ACHN (cell line): ENCODE measurements around the gene CCDC192.

Experiments
- DNase-seq: peaks from one replicate; pipeline ENCODE4 v3.0.0-alpha.2; 2015
- in situ Hi-C: cut with HindIII; loops from 2 replicates; pipeline ENCODE4 v1.10.0; 2017; ENCODE audit warnings: low sequenced_read_pairs, low pct_ligation_motif_present, low pct_unique_long_range_greater_than_20kb

The CCDC192 gene

DNA sequence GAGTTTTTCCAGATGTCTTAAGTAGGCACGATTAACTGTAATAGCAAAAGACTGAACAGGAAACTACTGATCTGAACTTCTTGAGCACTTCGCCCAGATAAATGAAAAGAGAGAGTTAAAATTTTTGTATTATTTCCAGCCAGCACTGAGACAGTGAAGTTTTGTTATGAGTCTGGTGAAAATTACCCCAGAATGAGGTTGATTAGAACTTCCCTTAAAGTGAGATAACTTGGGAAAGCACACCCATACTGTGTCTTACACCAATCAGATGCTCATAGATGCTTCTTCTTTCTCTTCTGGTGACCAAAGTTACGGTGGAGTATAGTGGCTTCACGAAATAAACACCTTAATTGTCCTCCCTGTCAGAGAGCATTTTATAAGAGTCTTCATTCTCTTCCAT is 248.6 kb downstream of the CCDC192 start:
- in situ Hi-C loops = no loop called here

DNA sequence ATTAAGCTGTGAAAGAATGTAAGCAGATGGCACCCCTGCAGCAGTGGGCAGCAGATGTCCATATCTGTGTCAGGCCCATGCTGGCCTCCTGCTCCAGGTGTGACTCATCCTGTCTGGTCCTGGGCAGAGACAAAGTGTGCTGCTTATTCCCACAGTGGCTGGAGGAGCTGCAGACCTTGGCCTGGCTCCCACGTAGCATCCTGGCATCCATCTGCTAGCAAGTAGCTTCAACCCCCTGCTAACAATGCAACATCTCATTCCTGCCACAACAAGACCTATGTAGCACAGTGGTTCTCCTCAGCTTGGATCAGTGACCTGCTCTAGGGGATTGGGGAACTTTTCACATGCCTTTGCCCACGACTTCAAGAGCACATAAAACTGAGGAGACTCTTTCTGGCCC is 254.0 kb downstream of the CCDC192 start:
- in situ Hi-C loops = no loop called here
- peak; percentile 16 for DNase-seq

More for the DNA sequence above, 248.6 kb downstream of the CCDC192 start:
- DNase-seq = no peak

GRCh38 chr5:127957701-127958239 is 254.6 kb downstream of the CCDC192 start:
- in situ Hi-C loops = no loop called here
- no peak for DNase-seq

- in situ Hi-C loops = no loop called here
- DNase-seq = no peak
Measured at GRCh38 chr5:127958421-127959011, 255.3 kb downstream of the CCDC192 start.

GRCh38 chr5:127959152-127959764 is 256.1 kb downstream of the CCDC192 start:
- peak; percentile 68 for DNase-seq

GRCh38 chr5:127960270-127960691 is 257.1 kb downstream of the CCDC192 start:
- no peak for DNase-seq
- in situ Hi-C loops = no loop called here

More at GRCh38 chr5:127959152-127959764, 256.1 kb downstream of the CCDC192 start:
- in situ Hi-C loops = no loop called here

DNA sequence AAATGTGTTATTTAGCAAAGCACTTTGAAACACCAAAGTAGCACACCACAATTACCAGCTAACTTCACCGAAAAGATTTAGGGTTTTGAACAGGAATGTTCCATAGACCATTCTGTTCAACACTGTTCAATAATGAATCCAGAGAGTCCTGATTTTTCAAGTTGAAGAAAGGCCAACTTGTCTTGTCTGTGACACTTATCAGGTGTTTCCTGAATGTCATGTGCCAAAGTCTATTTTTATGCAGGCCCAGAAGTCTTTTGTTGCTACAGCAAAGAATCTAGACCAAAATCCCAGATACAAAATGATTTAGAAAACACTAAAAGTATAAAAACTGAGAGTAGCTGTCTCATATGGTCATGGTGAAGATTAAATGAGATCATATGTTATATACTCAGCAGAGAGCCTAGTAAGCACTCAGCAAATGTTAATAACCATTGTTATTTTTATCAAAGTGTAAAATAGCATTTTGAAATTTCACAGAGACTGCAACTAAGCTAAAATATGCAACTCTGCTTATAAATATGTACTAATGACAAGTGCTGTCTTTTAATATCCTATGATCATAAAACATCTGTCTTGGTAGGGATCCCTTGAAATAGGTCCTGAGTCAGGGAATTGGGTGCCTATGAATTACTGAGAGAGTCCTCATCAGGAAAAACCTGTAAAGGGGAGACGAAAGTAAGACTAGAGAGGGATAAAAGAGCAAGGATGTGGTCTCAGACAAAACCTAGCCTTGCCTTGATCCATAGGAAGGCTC is 258.0 kb downstream of the CCDC192 start:
- in situ Hi-C loops = no loop called here
- no peak for DNase-seq

GRCh38 chr5:127961763-127962145 is 258.6 kb downstream of the CCDC192 start:
- no peak for DNase-seq
- in situ Hi-C loops = no loop called here

GRCh38 chr5:127962491-127962890 is 259.3 kb downstream of the CCDC192 start:
- in situ Hi-C loops = no loop called here
- DNase-seq = no peak

- DNase-seq = no peak
- in situ Hi-C loops = no loop called here
Measured at GRCh38 chr5:127963233-127963632, 260.0 kb downstream of the CCDC192 start.

DNA sequence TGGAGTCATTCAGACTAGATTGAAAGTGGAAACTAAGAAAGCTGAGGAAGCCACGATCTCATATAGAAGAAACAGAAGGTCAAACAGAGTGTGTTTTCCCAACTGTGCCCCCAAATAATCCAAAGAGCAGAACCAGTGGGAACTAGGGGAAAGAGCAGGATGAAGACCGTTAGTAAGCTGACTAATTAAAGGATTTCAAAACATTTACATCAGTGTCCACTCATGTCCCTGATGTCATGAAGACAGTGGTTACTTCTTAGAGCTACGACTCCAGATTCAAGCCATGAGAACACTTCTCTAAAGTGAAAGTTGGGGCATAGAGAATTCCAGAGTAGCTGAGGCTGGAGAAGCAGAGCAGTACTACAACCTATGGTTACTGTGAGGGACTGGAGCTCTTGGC is 260.7 kb downstream of the CCDC192 start:
- in situ Hi-C loops = no loop called here

DNA sequence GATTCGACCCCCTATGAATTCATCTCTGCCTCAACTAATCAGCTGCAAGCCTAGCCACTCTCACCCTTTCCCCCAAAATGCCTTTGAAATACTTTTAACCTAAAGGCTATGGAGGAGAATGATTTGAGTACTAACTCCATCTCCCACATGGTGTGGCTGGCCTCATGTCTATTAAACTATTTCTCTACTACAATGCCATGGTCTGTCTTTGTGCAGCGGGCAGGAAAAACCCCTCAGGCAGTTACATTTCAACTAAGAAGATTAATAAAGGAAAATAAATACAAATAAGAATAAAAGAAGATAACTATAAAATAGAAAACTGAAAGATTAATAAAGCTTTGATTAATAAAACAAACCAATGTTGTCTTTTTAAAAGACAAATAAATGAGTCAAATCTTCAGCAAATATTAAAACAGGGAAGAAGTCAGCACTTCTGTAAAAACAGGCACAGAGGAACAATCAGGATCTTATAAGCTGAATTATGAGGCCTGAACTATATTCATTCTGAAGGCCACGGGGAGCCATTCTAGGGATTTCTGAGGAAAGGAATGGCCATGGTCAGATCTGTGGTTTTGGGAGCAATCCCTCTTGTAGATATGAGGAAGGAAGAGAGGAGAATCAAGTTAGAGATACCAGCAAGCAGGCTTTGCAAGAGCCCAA is 264.3 kb downstream of the CCDC192 start:
- DNase-seq = no peak
- in situ Hi-C loops = no loop called here

More for the DNA sequence above, 260.7 kb downstream of the CCDC192 start:
- no peak for DNase-seq

DNA sequence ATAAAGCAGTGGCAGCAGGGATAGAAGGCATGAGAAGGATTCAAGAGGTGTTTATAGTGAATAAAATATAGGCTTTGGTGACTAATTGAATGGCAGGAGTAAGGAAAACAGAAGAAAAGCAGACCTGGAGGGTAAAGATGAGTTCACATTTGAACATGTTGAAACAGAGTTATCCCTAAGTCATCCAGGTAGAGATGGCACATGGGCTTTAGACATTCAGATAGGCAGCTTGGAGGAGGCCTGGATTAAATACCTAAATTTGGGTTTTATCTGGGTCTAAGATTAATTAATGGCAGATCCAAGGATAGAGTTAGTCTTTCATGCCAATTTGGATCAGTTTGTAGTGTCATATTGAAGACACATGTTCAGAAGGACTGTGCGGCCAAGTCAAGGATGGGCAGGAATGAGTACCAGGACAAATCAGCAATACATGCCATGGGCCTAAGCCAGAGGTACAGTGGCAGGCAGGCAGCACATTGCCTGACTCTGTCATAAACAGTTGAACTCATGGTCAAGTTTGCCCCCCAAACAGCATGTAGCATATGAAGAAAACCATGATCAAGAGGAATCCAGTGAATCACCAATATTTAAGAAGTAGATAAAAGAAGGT is 264.9 kb downstream of the CCDC192 start:
- DNase-seq = no peak

GRCh38 chr5:127969002-127969401 is 265.8 kb downstream of the CCDC192 start:
- in situ Hi-C loops = no loop called here
- no peak for DNase-seq

More for the DNA sequence above, 264.9 kb downstream of the CCDC192 start:
- in situ Hi-C loops = no loop called here

GRCh38 chr5:127969651-127970050 is 266.5 kb downstream of the CCDC192 start:
- in situ Hi-C loops = no loop called here
- no peak for DNase-seq

GRCh38 chr5:127970081-127970480 is 266.9 kb downstream of the CCDC192 start:
- in situ Hi-C loops = no loop called here
- DNase-seq = no peak

DNA sequence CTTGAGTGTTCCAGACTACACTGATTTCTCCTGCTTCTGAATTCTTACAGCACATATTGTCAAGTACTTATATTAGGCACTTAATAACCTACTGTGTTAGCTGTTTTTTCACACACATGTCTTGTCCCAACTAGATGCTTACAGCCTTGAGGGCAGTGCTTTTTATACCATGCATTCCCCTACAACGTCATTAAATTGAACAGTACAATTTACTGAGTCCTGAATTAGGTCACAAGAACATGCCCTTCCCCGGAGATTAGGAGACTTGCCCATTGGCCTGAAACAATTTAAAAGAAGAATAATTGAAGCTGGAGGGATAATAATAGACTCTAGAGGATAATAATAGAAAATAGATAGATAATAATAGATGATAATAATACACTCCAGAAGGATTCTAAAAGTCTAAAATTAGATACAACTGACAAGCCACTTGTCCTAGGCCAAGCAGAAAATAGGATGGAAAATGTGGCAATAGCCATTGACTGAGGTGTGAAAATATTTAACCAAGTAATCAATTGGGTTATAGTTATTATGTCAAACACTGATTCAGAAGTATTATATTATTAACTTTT is 267.7 kb downstream of the CCDC192 start:
- in situ Hi-C loops = no loop called here

GRCh38 chr5:127975961-127976360 is 272.8 kb downstream of the CCDC192 start:
- in situ Hi-C loops = no loop called here
- DNase-seq = no peak

More for the DNA sequence above, 267.7 kb downstream of the CCDC192 start:
- no peak for DNase-seq
